AG04449 (cell line): ENCODE measurements around the gene LSS.

Experiments used
- CTCF ChIA-PET: fragments of 350-600 bp; formaldehyde crosslinking; extraction: SDS; loops from one replicate; lab custom pipeline; 2021; ENCODE audit warnings: antibody characterized with exemption; lab: Yijun Ruan, JAX
- POLR2A ChIA-PET: fragments of 400-600, 350-600 bp; formaldehyde crosslinking; extraction: SDS; loops from one replicate; lab custom pipeline; 2020; ENCODE audit warnings: antibody characterized with exemption, inconsistent platforms; lab: Yijun Ruan, JAX
- DNase-seq: peaks from one replicate; pipeline ENCODE4 v3.0.0-alpha.2; 2010; ENCODE audit warnings: low read depth, low spot score
- H3K4me3 ChIP-seq: 2 replicates; pipeline ENCODE4 v1.5.1; 2011; ENCODE audit warnings: low read depth, mild to moderate bottlenecking, control low read depth, low read length
- CTCF ChIP-seq: IDR thresholded peaks from one replicate; pipeline ENCODE4 v1.5.1; 2011; ENCODE audit warnings: mild to moderate bottlenecking, moderate library complexity, low read length, control low read depth, inconsistent platforms; ENCODE audit not compliant: insufficient read depth; ENCODE audit errors: missing control alignments

The LSS gene

GRCh38 chr21:46214478-46215340, 13.9 kb downstream of the LSS start:
- POLR2A ChIA-PET: no interaction called here
- CTCF ChIA-PET: interaction anchor here (1.4 to 2.3 kb wide), 4 partner anchors 10 to 61 kb away, joined by 3 to 8 read pairs (median 7); partner anchors contain the start of gene LSS
- DNase-seq: no peak

GRCh38 chr21:46213620-46214286, 14.8 kb downstream of the LSS start:
- no peak for DNase-seq
- ChIA-PET POLR2A (no interaction called here), CTCF (interaction anchor here (1.4 kb wide), 1 partner anchor 16 kb away, joined by 3 read pairs; no protein-coding TSS in a partner anchor)
- no peak overlapping the region for H3K4me3 ChIP-seq
- no peak for TF ChIP-seq CTCF

More at GRCh38 chr21:46214478-46215340, 13.9 kb downstream of the LSS start:
- H3K4me3 ChIP-seq: no peak overlapping the region
- TF ChIP-seq CTCF: no peak

GRCh38 chr21:46212721-46213484, 15.7 kb downstream of the LSS start:
- no peak overlapping the region for H3K4me3 ChIP-seq
- POLR2A ChIA-PET: no interaction called here
- CTCF ChIA-PET: no interaction called here
- no peak for TF ChIP-seq CTCF
- no peak for DNase-seq

GRCh38 chr21:46211786-46212720, 16.5 kb downstream of the LSS start:
- no peak for TF ChIP-seq CTCF
- DNase-seq: no peak
- ChIA-PET POLR2A (no interaction called here), CTCF (interaction anchor here (0.6 to 1.9 kb wide), 3 partner anchors 13 to 25 kb away, joined by 3 to 6 read pairs (median 3); no protein-coding TSS in a partner anchor)
- H3K4me3 ChIP-seq: no peak overlapping the region

- H3K4me3 ChIP-seq: no peak overlapping the region
- ChIA-PET POLR2A (no interaction called here), CTCF (interaction anchor here (0.6 to 1.9 kb wide), 2 partner anchors 14 to 24 kb away, joined by 3 to 6 read pairs; no protein-coding TSS in a partner anchor)
- no peak for DNase-seq
- no peak for TF ChIP-seq CTCF
Observed at GRCh38 chr21:46211376-46211775, 17.2 kb downstream of the LSS start.
